GM03348 (cell line): Measurements from ENCODE around the gene BTD.

Source experiments
- DNase-seq: peaks from one replicate; pipeline ENCODE4 v3.0.0; 2012; ENCODE audit warnings: low spot score

The BTD gene

DNA sequence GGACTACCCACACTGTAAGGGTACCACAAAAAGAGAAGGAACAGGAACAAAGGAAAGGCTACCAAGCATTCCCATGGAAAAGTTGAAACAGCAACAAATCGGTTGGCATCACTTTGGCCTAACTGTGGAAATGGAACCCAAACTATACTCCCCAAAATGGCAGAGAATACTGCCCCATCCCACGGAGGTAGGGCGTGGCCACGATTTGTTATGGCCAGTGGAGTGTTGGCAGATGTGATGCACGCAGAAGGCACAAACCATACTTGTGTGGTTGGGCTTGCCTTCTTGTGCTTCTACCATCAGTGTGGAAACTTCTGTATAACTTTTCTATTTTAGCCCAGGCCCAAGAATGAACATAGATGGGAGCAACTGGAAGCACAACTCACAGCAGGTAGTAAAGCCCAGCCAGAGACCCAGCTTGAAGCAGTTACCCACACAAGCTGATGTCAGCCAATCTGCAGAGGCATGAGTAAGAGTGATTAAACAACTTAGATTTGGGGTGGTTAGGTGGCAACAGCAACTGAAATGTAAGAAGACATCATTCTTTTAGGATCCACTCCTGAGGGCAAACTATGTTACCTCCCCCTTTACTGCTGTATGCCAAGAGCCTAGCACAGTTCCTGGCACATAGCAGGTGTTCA is 64.1 kb downstream of the BTD start:
- no peak for DNase-seq

DNA sequence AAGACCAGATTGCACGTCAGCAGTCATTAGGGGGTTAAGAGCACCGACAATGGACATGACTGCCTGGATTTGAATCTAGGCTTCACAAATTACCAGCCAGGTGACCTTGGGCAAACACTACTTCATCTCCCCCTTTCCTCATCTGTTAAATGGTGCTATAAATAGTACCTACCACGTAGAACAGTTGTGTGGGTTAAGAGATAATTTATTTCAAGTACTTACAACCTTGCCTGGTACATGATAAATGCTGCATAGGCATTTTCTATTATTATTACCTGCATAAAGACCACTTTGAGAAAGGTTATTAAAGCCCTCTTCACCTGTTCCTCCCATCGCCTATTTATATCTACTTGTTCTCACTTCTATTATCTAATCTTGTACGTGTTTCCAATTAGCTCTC is 64.7 kb downstream of the BTD start:
- DNase-seq, result no peak

DNA sequence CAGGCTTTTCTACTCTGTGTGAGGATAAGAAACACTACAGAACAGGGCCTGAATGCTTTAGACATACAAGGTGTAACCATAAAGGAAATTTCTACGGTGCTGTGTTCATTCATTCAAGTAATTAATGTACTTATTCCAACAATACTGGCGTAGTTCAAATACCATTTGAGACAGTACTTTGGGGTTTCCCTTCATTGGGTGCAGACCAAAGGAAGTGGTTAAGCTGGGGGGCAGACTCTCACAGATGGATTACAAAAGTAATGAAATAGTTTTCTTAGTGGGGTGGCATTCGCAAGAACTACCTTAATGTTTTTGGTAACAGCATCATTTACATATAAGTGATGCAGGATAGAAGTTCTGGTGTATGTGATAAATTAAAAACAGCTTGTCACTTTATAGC is 65.9 kb downstream of the BTD start:
- DNase-seq, result no peak

DNA sequence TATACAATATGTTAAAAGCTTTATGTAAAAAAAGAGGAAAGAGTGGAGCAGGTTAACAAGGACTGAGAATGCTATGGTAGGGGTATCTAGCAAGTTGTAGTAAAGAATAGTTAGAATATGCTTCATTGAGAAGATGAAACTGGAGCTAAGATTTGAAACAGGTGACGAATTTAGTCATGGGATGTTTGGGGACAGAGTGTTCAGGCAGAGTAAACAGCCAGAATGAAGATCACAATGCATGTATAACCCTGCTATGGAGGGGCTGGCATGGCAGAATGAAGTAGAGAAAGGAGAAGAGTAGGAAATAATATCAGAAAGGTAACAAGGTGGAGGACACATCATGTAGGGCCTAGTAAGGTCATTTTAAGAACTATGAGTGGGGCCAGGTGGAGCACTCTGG is 72.0 kb downstream of the BTD start:
- DNase-seq, result no peak

DNA sequence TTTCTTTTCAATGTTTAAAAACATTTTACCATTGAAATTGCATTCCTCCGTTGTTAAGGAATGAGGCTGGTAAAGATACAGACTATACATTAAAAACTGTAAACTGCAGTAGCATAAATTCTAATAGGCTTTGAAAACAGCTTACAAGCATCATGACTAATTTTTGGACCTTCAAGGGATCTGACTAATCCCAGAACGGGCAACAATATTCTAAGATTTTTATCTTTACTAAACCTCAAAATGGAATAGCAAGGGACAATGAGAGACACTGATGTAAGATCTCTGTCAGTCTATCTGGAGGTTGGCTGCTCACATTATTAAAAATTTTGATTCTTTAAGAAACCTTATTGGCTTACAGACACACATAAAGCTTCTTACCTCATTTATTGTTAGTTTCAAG is 74.7 kb downstream of the BTD start:
- no peak for DNase-seq

DNA sequence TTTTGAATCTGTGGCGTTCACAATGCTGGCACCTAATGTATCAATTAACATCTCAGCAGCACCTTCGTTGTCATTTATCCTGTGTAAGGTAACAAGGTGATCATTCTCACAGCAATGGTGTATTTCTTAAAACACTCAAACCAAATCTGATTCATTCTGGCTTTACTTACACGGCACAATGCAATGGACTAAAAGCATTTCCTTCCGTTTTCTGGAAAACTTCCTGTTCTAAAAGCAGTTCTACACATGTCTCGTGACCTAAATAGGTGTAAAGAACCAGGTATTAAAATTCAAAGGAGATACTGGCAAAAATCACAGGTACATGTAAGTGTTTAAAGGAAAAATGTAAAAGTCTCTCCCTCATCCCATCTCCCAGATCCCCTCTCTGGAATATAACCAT is 77.8 kb downstream of the BTD start:
- no peak for DNase-seq

DNA sequence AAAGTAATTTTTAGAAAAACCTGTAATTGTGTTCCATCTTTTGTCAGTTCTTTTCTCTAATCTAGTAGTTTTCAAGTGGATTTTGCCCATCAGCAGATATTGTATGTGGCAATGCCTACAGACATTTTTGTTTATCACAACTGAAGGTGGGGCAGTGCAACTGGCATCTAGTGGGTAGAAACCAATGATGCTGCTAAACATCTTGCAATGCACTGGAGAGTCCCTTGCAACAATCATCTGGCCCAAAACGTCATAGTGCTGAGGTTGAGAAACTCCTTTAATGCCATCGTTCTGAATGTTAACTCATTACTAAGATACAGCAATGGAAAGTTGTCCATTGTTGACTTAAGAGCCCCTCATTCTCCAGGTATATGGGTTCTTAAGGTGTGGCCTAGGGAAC is 80.1 kb downstream of the BTD start:
- no peak for DNase-seq

DNA sequence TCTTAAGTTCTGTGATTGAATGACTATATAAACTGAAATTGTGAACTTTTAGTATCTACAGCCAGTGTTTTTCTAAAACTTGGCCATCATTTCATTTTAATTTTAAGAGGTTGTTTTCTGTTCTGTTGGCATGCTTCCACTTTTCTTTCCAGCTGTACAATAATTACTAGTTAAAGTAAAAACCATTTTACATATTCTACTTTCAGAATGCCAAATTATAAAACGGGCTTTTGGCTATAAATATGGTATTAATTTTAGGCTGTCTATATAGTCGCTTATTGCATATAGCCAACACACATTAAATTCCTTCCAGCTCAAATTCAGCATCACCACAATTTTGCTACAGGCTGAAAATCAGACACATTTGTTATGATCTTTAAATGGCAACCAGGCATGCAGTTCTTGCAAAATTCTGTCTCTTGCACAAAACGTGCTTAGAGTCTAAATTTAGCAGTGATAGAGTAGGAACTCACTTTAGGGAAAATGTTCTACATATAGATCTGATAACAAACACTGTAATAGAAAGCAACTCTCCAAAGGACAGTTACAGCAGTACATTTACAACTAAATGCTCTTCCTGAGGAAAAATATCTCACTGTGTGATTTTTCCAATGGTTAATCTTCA is 81.1 kb downstream of the BTD start:
- DNase-seq, result peak; percentile 18

DNA sequence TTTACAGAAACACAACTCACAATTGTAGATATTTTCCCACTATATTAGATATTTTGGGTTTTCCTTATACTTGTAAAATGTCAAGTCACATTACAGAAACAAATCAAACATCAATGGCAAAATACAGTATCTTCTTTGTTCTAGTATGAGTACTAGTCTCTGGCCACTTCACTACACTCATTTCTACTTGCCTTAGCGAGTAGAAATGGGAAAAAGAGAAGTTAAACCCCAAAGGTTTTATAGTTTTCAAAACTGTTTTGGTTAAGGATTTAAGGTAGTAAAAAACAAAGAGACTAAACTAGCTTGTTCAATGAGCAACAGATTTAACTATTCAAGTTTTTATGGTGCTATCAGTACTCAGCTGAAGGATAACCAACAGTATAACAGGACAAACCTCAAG is 81.7 kb downstream of the BTD start:
- DNase-seq, result no peak

DNA sequence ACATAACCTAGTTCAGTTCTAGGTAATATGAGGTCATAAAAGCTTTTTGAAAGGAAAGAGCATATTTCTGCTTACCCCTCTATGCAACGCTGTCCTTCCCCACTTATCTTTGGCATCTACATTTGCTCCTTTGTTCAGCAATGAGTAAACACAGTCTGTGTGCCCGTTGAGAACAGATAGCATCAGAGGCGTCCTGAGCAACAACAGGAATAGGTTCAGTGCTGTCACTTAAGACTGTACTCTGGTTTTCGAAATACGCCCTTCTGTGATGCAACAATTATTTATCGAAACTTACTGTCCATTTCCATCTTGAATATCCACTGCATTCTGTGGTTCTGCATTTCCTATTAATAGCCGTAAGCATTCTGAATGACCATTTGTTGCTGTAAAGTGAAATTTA is 84.4 kb downstream of the BTD start:
- DNase-seq, result no peak

DNA sequence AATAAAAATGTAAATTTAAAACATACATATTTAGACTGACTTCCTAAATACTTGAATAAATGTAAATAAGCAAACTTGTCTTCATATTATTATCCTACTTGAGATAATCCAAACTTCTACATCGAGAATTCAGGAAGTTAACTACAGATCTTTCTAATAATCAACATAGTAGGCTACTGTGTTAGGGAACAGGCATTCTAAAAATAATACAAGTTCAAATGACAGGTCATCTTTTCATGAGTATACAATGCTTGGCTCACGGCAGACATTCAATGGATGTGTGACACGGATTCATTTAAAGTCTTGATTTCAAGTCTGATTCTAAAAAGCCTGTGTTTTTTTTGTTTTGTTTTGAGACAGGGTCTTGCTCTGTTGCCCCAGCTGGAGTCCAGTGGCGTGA is 88.7 kb downstream of the BTD start:
- no peak for DNase-seq

DNA sequence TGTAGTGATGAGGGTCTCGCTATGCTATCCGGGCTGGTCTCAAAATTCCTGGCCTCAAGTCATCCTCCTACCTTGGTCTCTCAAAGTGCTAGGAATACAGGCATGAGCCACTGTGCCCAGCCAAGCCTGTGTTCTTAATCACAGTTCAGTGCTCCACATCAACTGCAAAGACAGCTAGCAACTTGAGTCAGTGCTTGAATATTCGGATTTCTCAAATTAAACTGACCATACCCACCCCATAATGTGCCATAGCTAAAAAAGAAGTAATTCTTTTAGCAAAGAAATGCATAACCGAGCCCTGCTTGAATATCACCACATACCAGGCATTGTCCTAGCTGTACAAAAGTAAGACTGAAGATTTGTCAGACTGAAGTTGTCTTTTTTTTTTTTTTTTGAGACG is 89.2 kb downstream of the BTD start:
- no peak for DNase-seq

DNA sequence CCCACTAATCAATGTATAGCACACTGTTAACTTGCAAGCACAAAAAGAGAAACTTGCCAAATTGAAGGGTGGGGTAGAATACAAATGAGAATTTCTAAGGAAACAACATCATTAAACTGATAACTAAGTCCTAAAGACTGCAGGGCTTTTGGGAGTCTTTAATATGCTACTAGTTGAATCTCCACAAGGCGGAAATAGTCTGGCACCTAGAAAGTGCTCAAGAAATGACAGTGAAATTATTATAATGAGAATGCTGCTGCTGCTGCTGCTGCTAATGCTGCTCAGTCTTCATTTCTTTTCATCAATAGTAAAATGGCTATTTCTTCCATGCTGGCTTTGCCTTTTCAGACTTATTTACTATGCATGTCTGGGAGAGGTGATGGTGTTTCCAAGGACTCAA is 91.8 kb downstream of the BTD start:
- DNase-seq, result peak; percentile 9

DNA sequence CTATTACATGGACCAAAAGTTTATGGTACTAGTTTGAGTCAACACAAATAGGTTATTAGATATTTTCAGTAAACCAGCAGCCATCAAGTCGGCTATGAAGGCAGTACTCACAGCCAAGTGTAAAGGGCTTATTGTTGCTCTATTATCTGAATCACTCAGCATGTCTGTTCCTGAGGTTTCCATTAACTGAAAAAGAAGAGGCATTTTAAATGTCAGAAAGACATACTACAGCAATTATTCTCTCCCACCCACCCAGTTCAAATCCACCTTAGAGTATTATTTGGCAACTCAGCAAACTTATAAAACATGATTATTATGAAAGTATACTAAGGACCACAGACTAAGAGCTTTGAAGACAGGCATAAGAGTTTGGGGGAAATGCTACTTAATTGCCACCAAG is 93.1 kb downstream of the BTD start:
- no peak for DNase-seq
